Head of caudate nucleus (tissue), 42 donors: ENCODE results near the gene ATP8B2.
"Not testable (repeated sequence)": the region's sequence is repeated elsewhere in the genome, so short reads cannot be mapped to it uniquely, and the experiment has no call there.

Source experiments
- DNase-seq, 42 donors: peaks; one replicate each; pipeline versions ENCODE4 v3.0.0 to v3.0.0-alpha.2; 2020 to 2021; ENCODE audit warnings: mixed read lengths in 7 of 42
- intact Hi-C: fragments of 100-400 bp; cut with DNase I; formaldehyde crosslinking; loops from one replicate; pipeline ENCODE4 v1.15.0; 2022

ATP8B2 gene

DNA sequence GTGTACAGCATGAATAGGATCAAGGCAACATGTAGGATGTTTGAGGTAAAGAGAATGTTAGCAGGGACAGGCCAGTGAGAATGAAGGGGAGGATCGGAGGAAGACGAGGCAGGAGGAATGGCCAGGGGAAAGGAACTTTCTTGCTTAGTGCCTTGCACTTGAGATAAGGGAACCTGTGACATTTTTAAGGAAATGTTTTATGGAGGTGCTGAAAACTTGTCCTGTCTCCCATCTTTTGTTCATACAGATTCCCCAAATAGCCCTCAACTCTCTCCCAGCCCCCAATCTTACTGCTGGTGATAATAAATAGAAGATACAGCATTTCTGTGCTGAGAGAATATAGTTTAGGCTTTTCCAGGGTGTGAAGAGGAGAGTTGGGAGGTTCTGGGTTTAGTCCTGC, 13.6 kb downstream of the ATP8B2 start:
- intact Hi-C loops = loop anchor here (5.0 kb wide), 1 partner anchor 67 kb away; the partner anchor contains the start of gene HAX1
- no peak for DNase-seq

DNA sequence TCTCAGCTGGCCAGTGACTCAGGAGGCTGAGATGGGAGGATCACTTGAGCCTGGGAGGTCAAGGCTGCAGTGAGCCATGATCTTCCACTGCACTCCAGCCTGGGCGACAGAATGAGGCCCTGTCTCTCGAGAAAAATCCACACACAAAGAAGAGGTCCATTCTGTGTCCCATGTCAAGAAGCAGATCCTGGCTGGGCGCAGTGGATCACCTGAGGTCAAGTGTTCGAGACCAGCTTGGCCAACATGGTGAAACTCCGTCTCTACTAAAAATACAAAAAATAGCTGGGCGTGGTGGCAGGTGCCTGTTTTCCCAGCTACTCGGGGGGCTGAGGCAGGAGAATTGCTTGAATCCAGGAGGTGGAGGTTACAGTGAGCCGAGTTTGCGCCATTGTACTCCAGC, 16.0 kb downstream of the ATP8B2 start:
- intact Hi-C loops = loop anchor here (10.0 kb wide), 1 partner anchor 113 kb away; no protein-coding TSS in a partner anchor

DNA sequence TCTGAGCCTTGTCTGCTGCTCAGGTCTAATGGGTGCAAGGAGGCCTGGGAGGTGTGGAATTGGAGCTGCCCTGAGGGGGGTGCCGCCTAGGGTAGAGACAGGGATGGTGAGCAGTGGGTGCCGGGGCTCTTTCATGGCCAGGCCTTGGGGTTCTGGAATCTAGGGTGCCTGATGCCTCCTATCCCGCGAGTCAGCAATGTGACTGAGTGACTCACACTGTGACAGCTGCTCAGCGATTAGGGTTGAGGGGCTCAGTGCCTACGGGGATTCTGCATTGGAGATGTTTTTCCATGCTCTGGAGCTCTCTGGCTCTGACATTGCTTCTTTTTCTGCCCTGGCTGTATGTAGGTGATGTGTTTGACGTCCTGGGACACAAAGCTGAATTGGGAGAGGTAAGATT, 16.8 kb downstream of the ATP8B2 start:
- intact Hi-C loops = loop anchor here (10.0 kb wide), 1 partner anchor 113 kb away; no protein-coding TSS in a partner anchor
- peak in 17 of 42 donors; percentile 13 to 73 (median 52) for DNase-seq

More for the DNA sequence above, 16.0 kb downstream of the ATP8B2 start:
- DNase-seq = not testable (repeated sequence)

DNA sequence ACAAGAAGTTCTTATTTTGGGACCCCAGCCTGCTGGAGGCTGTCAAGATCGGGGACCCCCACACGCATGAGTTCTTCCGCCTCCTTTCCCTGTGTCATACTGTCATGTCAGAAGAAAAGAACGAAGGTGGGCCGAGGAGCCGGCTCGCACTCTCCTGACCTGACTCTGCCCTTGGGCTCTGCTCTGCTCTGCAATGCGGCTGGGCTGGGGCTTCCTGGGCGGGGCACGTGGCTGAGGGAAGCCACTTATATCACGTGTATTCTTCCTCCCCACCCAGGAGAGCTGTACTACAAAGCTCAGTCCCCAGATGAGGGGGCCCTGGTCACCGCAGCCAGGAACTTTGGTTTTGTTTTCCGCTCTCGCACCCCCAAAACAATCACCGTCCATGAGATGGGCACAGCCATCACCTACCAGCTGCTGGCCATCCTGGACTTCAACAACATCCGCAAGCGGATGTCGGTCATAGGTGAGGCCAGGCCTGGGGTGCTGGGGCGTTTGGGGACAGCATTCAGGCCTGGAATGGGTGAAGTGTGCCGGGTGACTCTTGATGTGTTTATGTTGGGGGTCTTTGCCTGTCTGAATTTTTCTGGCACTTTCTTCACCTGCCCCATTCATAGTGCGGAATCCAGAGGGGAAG, 17.6 kb downstream of the ATP8B2 start:
- intact Hi-C loops = loop anchor here (10.0 kb wide), 1 partner anchor 112 kb away; no protein-coding TSS in a partner anchor
- DNase-seq = peak in 11 of 42 donors; percentile 13 to 58 (median 41)

DNA sequence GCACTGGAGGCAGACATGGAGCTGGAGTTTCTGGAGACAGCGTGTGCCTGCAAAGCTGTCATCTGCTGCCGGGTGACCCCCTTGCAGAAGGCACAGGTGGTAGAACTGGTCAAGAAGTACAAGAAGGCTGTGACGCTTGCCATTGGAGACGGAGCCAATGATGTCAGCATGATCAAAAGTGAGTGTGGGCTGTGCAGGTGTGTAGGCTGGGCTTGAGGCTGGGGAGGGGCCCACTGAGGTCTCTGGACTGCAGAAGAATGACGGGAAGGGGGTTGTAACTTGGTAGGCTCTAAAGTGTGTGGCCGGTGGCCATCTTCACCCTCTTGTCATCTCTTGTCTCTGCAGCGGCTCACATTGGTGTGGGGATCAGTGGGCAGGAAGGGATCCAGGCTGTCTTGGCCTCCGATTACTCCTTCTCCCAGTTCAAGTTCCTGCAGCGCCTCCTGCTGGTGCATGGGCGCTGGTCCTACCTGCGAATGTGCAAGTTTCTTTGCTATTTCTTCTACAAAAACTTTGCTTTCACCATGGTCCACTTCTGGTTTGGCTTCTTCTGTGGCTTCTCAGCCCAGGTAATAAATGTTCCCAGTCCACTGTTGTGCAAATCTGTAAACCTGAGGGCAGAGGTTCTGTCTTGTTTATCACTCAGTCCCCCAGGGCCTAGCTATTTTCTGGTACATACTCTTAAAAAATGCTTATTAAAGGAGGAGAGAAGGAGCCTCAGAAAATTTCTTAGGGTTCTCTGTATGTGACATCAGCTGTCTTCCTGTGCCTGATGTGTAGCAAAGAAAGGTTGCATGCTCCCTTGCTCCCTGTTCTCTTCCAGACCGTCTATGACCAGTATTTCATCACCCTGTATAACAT, 19.9 kb downstream of the ATP8B2 start:
- peak in 11 of 42 donors; percentile 26 to 64 (median 49) for DNase-seq
- intact Hi-C loops = loop anchor here (10.0 kb wide), 1 partner anchor 110 kb away; no protein-coding TSS in a partner anchor

DNA sequence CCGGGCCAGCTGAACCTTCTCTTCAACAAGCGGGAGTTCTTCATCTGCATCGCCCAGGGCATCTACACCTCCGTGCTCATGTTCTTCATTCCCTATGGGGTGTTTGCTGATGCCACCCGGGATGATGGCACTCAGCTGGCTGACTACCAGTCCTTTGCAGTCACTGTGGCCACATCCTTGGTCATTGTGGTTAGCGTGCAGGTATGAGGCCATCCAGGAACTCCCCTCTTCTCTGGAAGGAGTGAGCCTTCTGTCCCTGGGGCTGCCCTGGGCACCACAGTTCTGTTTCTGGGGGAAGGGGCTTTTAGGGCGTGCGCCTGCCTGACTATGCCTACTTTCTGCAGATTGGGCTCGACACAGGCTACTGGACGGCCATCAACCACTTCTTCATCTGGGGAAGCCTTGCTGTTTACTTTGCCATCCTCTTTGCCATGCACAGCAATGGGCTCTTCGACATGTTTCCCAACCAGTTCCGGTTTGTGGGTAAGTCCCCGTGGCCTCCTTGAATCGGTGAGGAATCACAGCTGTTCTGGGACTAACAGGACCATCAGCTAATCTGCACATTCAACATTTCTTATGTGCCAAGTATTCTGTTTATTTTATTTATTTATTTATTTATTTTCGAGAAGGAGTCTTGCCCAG, 21.1 kb downstream of the ATP8B2 start:
- intact Hi-C loops = loop anchor here (10.0 kb wide), 1 partner anchor 108 kb away; no protein-coding TSS in a partner anchor
- no peak for DNase-seq

DNA sequence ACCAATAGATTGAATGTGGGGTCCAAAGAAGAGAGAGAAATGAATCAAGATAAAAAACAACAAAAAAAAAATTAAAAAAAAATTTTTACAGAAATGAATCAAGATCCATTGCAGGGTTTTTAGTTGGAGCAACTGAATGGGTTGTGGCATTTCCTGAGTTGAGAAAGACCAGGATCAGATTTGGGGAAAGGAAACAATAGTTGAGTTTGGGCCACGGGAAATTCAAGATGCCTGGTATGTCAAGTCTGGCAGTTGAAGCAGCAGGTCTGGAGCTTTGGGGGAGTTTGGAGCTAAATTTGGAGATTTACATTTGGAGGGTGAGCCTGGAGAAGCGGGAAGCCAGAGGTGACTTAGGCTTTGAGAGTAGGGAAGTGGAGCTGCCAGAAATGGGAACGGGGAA, 22.6 kb downstream of the ATP8B2 start:
- intact Hi-C loops = loop anchor here (10.0 kb wide), 1 partner anchor 107 kb away; no protein-coding TSS in a partner anchor
- no peak for DNase-seq

DNA sequence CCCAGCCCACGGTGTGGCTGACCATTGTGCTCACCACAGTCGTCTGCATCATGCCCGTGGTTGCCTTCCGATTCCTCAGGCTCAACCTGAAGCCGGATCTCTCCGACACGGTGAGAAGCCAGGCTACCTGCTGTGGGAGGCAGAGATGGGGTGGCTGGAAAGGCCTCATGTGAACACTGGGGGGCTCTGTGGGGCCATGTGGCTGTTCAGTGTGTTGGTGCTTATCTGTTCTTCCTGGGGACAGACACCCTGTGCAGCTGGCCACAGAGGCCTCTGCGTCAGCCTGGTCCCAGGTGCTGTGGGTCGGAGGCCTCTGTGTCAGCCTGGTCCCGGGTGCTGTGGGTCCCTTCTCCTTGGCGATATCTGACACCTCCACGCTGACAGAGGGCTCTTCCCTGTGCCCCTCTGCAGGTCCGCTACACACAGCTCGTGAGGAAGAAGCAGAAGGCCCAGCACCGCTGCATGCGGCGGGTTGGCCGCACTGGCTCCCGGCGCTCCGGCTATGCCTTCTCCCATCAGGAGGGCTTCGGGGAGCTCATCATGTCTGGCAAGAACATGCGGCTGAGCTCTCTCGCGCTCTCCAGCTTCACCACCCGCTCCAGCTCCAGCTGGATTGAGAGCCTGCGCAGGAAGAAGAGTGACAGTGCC, 23.2 kb downstream of the ATP8B2 start:
- peak in 2 of 42 donors; percentile 35 to 57 for DNase-seq
- intact Hi-C loops = loop anchor here (10.0 kb wide), 1 partner anchor 106 kb away; no protein-coding TSS in a partner anchor

DNA sequence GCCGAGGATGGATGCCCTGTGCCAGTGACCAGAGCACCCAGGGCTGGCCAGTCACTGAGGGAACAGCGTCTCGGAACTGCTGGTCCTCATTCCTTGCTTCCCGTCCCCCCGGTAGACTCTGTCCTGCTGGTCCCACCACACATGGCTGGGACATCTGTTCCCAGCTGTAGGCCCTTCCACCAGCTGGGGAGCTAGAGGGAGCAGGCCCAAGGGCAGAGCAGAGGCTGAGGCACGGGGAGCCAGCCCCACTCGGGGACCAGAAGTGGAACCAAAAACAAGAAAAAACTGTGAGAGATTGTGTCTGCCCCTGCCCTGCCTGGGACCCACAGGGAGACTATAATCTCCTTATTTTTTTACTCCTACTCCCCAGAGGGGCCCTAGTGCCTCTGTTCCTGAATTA, 23.8 kb downstream of the ATP8B2 start:
- no peak for DNase-seq
- intact Hi-C loops = loop anchor here (10.0 kb wide), 1 partner anchor 106 kb away; no protein-coding TSS in a partner anchor

DNA sequence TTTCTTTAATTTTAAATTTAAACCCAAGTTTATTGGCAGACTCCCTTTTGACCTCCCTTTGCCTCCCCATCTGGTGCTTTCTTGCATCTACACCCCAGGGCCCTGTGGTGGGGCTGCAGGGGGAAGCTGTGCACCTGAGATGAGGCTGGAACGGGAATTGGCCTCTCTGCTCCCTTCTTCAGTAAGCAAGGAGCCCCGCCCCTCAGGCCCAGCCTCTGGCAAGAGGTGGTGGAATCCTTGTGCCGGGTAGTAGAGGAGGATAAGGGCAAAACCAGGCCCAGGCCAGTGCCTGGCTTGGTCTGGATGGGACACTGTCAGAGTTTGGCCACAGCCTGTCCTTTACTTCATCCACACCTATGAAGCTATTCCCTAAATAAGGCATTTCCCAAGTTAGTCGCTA, 25.1 kb downstream of the ATP8B2 start:
- no peak for DNase-seq
- intact Hi-C loops = no loop called here

DNA sequence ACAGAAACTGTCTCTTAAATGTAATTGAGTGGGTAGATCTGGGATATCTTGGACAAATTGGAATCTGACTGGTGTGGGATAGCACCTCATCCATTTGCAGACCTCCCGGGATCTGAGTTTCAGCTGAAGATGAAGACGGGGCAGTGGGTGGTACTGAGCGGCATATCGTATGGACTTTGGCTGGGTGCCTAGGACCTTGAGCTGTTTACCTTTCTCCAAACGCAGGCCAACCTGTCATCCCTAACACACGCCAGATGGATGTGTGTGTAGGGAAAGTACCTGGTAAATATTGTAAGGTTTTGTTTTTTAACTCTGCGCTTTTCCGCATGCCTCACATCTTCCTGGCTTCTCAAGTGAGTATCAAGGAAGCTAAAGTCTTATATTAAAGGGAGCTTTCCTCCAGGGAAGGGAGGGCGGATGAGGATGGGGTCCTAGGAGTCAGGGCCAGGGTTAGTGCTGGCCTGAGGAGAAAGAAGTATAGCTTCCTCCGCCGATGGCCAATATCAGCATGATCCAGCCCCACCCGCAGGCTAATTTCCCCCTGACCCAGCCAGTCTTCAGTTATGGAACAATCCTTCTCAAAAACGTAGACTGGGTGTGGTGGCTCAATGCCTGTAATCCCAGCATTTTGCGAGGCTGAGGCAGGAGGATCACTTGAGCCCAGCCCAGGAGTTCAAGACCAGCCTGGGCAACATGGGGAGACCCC, 26.2 kb downstream of the ATP8B2 start:
- no peak for DNase-seq
- intact Hi-C loops = no loop called here

DNA sequence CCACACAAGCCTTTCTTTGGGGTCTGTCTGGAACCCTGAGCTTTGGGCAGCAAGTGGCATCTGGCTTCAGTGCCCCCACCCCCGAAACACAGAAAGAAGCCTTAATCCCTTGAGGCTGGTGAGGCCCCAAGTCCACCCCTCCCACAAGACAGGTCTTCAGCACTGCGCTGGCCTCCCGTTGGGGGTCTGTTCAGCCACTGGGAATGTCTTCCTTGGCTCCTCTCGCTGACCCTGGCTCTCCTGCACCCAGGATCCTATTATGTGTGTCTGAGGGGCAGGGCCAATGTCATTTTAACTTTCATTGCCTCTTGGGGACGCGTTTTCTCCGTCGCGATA, 26.9 kb downstream of the ATP8B2 start:
- intact Hi-C loops = no loop called here
- no peak for DNase-seq

DNA sequence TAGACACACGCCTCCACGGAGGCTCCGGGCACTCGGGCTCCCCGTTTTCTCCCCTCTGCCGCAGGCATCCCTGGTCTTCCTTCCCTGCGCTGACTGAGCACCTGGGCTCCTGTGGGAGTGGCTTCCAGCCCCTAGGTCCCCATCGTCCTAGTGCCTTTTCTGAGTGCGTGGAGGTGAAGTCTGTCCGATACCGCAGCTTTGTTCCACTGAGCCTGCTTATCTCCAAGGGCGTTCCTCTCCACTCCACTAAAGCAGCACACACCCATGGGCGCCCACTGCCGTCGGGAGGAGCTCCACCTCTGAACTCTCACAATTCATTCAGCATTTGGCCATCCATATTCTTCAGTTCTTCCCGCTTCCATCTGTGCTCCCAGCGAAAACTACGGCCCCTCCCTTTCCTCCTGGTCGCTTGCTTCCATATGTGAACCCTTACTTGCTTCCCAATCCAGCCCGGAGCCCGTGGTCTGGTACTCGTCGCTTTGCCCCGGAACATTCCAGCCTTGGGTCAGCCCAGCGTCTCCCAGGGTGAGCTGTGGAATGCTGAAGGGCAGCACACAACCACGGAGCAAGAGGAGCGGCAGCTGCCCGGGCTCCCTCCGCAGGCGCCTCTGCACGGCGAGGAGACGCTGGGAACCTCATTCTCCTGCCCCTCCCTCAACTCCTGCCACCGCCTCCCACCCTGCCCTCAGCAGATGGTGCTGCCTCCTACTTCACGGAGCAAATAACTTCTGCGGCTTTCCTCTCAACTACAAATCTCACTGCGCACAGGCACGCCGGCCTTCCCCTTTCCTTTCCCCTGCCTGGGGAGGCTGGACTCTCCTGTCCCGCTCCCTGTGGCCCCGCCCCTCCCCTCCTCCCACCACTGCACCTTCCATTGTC, 27.5 kb downstream of the ATP8B2 start:
- DNase-seq = peak in 41 of 42 donors; percentile 21 to 79 (median 55)
- intact Hi-C loops = no loop called here

DNA sequence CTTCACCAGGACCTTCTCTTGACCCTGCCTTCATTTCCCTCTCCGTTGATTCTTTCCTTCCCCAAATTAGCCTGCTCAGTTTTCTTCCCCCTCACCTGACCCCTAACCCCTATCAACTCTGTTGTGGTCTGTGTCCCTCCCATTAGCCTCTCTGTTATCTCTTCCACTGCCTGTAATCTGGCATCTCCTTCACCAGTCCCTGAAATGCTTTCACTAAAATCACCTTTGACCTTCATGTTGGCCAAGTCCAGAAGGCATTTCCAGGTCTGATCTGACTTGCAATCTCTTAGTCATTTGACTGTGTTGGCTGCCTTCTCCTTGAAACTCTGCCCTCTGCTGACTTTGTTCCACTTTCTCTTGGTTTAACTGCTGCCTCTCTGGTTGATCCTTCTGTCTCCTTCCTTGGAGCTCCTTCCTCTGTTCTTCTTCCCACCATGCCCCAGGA, 28.2 kb downstream of the ATP8B2 start:
- intact Hi-C loops = no loop called here
- DNase-seq = peak in 4 of 42 donors; percentile 35 to 56 (median 52)

DNA sequence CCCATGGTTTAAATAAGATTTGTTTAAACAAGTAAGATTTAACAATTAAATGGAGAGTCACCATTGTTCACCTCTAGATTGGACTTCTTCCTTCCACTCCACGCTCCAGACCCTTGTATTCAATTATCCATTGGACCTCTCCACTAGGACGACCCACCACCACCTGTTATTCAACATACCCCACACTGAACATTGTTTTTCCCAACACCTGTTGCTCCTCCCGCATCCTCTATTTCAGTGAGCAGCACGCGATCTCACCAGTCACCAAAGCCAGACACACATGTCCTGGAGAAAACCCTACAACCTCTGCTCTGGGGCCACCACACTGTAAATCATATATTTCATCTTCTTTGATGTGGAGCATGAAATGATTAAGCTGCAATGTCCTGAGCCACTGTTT, 28.6 kb downstream of the ATP8B2 start:
- DNase-seq = no peak
- intact Hi-C loops = no loop called here

DNA sequence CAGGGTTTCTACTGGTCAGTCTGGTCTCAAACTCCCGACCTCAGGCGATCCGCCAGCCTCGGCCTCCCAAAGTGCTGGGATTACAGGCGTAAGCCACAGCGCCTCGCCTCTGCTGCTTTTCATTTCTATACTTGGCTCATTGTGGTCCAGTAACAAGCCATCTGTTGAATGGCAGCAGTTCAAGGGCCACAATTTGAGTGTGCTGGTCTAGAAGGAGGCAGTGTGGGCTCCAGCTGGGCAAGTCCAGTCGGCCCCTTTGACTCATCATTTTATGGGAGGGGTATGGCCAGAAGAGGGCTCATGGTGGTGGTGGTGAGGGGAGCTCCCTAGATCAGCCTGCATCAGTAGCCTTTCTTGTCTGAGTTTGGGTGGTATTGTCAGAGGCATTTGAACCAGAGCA, 33.2 kb downstream of the ATP8B2 start:
- intact Hi-C loops = no loop called here

DNA sequence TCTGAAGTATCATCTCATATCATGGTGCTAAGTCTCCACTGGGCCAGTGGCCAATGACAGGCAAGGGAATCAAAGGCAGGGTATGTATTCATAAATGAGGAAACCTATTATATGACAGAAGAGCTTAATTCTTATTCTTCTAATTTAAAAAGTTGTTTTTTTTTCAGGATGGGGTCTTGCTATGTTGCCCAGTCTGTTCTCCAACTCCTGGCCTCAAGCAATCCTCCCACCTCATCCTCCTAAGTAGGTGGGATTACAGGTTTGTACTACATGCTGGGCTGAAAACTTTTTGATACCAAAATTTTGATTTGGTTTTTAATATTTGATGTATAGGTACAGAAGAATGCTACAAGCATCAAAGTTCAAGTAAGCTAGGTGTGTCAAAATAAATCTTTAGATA, 35.0 kb downstream of the ATP8B2 start:
- intact Hi-C loops = no loop called here
- no peak for DNase-seq

More for the DNA sequence above, 33.2 kb downstream of the ATP8B2 start:
- DNase-seq = no peak
